ENCODE results near the gene ITCH. TPM values are rescaled to one million over a fixed set of nuclear protein-coding genes. Genes with fewer than 3 reads are reported as not detected.

The ITCH gene
- total and polyA plus RNA-seq, 11 donors = 6.0 to 49.0 (median 39.5) TPM

DNA sequence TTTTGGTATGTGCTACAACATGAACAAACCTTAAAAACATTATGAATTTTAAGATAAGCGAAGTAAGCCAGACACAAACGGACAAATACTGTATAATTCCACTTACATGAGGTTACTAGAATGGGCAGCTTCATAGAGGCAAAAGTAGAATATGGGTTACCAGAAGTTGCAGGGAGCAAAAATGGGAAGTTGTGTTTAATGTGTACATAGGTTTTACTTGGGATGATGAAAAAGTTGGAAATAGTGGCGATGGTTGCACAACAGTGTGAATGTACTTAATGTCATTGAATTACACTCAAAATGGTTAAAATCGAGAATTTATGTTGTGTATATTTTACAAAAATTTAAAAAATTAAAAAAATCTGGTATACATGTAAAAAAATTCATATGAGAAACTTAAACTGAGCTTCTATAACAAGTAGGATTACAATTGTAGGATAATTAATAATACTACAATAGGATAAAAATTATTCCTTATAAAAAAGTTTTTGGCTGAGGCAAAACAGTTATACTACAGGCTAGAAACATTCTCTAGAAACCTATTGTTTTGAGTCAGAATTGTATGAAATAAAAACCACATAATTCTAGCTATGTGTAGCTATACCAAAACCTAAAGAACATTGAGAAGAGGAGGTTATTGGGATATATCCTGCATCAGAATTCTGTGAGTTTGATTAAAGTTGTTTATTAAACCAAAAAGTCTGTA lies 128.3 kb downstream of the ITCH start:
- Histone ChIP-seq H3K4me3 (no peak overlapping the region), H3K27me3 (no peaks in the 10 kb centered on the region), H3K27ac (no peak overlapping the region), H3K4me1 (no peaks in the 10 kb centered on the region), H3K36me3 (peaks cover 0 to 99% (median 96%) of the 10 kb centered on the region in 9 donors), H3K9me3 (no peaks in the 10 kb centered on the region)
- TF ChIP-seq, protein P1, sequence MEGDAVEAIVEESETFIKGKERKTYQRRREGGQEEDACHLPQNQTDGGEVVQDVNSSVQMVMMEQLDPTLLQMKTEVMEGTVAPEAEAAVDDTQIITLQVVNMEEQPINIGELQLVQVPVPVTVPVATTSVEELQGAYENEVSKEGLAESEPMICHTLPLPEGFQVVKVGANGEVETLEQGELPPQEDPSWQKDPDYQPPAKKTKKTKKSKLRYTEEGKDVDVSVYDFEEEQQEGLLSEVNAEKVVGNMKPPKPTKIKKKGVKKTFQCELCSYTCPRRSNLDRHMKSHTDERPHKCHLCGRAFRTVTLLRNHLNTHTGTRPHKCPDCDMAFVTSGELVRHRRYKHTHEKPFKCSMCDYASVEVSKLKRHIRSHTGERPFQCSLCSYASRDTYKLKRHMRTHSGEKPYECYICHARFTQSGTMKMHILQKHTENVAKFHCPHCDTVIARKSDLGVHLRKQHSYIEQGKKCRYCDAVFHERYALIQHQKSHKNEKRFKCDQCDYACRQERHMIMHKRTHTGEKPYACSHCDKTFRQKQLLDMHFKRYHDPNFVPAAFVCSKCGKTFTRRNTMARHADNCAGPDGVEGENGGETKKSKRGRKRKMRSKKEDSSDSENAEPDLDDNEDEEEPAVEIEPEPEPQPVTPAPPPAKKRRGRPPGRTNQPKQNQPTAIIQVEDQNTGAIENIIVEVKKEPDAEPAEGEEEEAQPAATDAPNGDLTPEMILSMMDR (IDR thresholded peaks at IDR 0.05) = no peak
- TF ChIP-seq POLR2A (IDR thresholded peaks at IDR 0.05) = no peak
- no peak for DNase-seq
- no peak for ATAC-seq
- WGBS, 4 donors = 95 to 97% (median 96%) methylated on average over 4 of the region's 4 CpGs
- intact Hi-C loops (cut with DNase I) = no loop called here

DNA sequence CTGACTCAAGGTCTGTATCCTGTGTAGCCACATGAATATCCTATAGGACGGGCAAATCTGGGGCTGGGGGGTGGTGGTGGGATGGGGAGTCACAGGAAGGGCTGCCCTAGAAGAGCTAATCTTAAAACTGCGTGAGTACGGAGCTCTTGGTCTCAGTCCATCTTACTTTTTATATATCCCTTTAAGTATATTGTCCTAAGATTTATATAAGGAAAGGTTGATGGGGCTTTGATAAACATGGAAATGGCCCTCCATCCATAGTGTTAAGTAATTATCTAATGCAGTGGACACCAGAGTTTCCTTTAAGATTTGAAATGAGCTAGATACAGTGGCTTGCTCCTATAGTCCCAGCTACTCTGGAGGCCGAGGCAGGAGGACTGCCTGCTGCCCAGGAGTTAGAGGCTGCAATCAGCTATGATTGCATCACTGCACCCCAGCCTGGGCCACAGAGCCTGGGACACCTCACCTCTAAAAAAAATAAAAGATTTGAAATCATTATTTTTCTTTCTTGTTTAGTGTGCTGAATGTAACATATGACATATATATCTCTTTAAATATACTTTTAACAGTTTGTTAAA lies 128.9 kb downstream of the ITCH start:
- intact Hi-C loops (cut with DNase I) = no loop called here
- DNase-seq (no peak), ATAC-seq (no peak)
- no peak overlapping the region for H3K4me3 ChIP-seq
- no peak overlapping the region for H3K27ac ChIP-seq
- H3K4me1 ChIP-seq = no peaks in the 10 kb centered on the region
- peaks cover 0 to 2% (median 0%) of the 10 kb centered on the region in 12 donors for H3K9me3 ChIP-seq
- TF ChIP-seq, protein P1 (IDR thresholded peaks at IDR 0.05) = no peak
- TF ChIP-seq POLR2A (IDR thresholded peaks at IDR 0.05) = no peak
- WGBS, 4 donors = 94 to 97% (median 95%) methylated on average over 4 of the region's 4 CpGs
- no peaks in the 10 kb centered on the region for H3K27me3 ChIP-seq
- peaks cover 0 to 99% (median 96%) of the 10 kb centered on the region in 9 donors for H3K36me3 ChIP-seq

DNA sequence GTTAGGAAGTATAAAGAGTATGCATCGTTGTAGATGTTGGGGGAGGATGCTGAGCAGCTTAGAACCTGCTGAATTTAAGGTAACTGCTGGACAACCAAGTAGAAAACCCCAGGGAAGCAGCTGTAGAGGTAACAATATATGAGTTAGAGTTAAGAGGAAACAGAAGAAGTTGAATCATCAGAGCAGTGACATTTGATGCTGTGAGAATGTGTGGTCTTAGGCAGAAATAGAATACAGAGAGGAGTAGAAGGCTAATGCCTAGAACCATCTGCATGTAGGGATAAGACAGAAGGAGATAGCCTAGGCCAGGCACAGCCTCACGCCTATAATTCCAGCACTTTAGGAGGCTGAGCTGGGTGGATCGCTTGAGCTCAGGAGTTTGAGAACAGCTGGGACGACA lies 130.6 kb downstream of the ITCH start:
- TF ChIP-seq, protein P1 (IDR thresholded peaks at IDR 0.05) = no peak
- no peak for TF ChIP-seq POLR2A (IDR thresholded peaks at IDR 0.05)
- peaks cover 0 to 93% (median 85%) of the 10 kb centered on the region in 9 donors for H3K36me3 ChIP-seq
- H3K27ac ChIP-seq = no peak overlapping the region
- no peak overlapping the region for H3K4me3 ChIP-seq
- H3K9me3 ChIP-seq = peaks cover 0 to 17% (median 0%) of the 10 kb centered on the region in 12 donors
- no peaks in the 10 kb centered on the region for H3K27me3 ChIP-seq
- intact Hi-C loops (cut with DNase I) = no loop called here
- ATAC-seq (no peak), DNase-seq (no peak)
- WGBS, 4 donors = 81 to 98% (median 92%) methylated on average over 4 of the region's 4 CpGs
- no peaks in the 10 kb centered on the region for H3K4me1 ChIP-seq

DNA sequence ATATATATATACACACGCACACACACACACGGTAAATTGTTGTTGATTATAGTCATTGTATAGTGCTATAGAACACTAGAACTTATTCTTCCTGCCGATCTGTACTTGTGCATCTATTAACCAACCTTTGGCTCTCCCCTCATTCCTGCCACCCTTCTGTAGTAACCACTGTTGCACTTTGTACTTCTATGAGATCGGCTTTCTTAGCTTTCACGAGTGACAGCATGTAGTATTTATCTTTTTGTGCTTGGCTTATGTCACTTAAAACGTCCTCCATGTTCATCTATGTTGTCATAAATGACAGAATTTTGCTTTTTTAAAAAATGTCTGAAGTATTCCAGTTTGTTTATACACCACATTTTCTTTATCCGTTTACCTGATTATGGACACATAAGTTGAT lies 132.2 kb downstream of the ITCH start:
- no peak overlapping the region for H3K27ac ChIP-seq
- H3K4me3 ChIP-seq = no peak overlapping the region
- WGBS, 4 donors = 94 to 96% (median 95%) methylated on average over 7 of the region's 7 CpGs
- no peak for TF ChIP-seq POLR2A (IDR thresholded peaks at IDR 0.05)
- TF ChIP-seq, protein P1 (IDR thresholded peaks at IDR 0.05) = no peak
- ATAC-seq (no peak), DNase-seq (no peak)
- intact Hi-C loops (cut with DNase I) = no loop called here
- H3K27me3 ChIP-seq = no peaks in the 10 kb centered on the region
- H3K9me3 ChIP-seq = peaks cover 0 to 30% (median 0%) of the 10 kb centered on the region in 12 donors
- peaks cover 0 to 82% (median 69%) of the 10 kb centered on the region in 9 donors for H3K36me3 ChIP-seq
- H3K4me1 ChIP-seq = no peaks in the 10 kb centered on the region
